Stimulated activated CD4-positive, alpha-beta T cell treated with anti-CD3 and anti-CD28 coated beads, TNF-alpha, amount 100 ng/mL, for 1 hour (primary cell): ENCODE measurements around the gene DOK5.
A peak's percentile ranks its signal among the peaks of the same experiment; 100 is the strongest.

Source experiments
- DNase-seq, 3 donors: peaks; one replicate each; pipeline ENCODE4 v3.0.0-alpha.2; 2020; ENCODE audit warnings: low read depth in 3 of 3, low spot score in 1 of 3

The DOK5 gene

GRCh38 chr20:54642864-54643667 lies 167.7 kb downstream of the DOK5 start:
- DNase-seq, result no peak

GRCh38 chr20:54643761-54644160 lies 168.4 kb downstream of the DOK5 start:
- DNase-seq, result no peak

- DNase-seq, result no peak
Observed at GRCh38 chr20:54645445-54646155, 170.2 kb downstream of the DOK5 start.

- DNase-seq, result no peak
Observed at GRCh38 chr20:54646156-54646517, 170.7 kb downstream of the DOK5 start.

GRCh38 chr20:54648421-54649142 lies 173.2 kb downstream of the DOK5 start:
- no peak for DNase-seq

- peak in 2 of 3 donors; percentile 13 to 49 for DNase-seq
Observed at GRCh38 chr20:54649511-54649962, 174.1 kb downstream of the DOK5 start.

- no peak for DNase-seq
Observed at GRCh38 chr20:54650052-54650719, 174.8 kb downstream of the DOK5 start.

GRCh38 chr20:54651252-54651651 lies 175.9 kb downstream of the DOK5 start:
- no peak for DNase-seq

- DNase-seq, result no peak
Observed at GRCh38 chr20:54654450-54654849, 179.1 kb downstream of the DOK5 start.

- DNase-seq, result no peak
Observed at GRCh38 chr20:54657268-54657826, 182.0 kb downstream of the DOK5 start.

GRCh38 chr20:54658525-54658924 lies 183.1 kb downstream of the DOK5 start:
- DNase-seq, result no peak

- DNase-seq, result no peak
Observed at GRCh38 chr20:54661265-54661664, 185.9 kb downstream of the DOK5 start.

- DNase-seq, result no peak
Observed at GRCh38 chr20:54661880-54662465, 186.6 kb downstream of the DOK5 start.

- DNase-seq, result no peak
Observed at GRCh38 chr20:54665812-54666211, 190.4 kb downstream of the DOK5 start.

- DNase-seq, result peak in 1 of 3 donors; percentile 7
Observed at GRCh38 chr20:54668271-54669039, 193.1 kb downstream of the DOK5 start.

- no peak for DNase-seq
Observed at GRCh38 chr20:54669040-54669363, 193.6 kb downstream of the DOK5 start.

GRCh38 chr20:54678253-54678652 lies 202.9 kb downstream of the DOK5 start:
- no peak for DNase-seq

GRCh38 chr20:54680439-54680838 lies 205.0 kb downstream of the DOK5 start:
- no peak for DNase-seq

- no peak for DNase-seq
Observed at GRCh38 chr20:54680872-54681619, 205.7 kb downstream of the DOK5 start.
